ENCODE measurements around the gene CMIP. TPM values are rescaled to one million over a fixed set of nuclear protein-coding genes. Genes with fewer than 3 reads are reported as not detected.

CMIP gene
- total RNA-seq, 1 experiment from 2014 or later, result 48.2 TPM

DNA sequence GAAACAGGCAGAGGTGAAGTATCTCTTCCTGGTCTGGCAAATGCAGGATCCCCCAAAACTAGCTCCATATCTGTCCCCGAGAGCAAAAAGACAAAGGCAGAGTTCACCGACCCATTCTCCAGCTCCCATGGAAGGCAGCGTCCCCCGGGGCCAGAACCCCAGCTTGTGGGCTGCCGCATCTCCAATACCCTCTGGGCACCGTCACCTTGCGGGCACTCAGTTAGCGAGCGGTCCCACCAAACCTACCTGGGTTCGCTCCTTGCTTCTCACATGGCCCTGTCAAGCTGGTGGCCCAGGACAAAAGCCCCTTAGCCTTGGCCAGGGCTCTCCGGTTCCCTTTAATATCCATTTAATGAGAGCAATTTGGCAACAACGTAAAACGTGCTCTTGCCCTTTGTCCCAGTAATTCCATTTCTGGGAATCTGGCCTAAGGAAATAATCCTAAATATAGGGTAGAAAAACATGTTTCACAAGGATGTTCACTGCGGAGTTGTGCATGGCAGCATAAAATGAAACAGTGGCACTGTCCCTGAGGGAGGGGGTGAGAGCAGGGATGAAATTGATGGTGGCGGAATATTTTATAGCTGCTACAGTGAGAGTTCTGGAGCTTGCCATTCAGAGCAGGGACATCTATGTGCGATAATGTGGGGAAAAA is 157.1 kb downstream of the CMIP start:
- Histone ChIP-seq H4K20me1 (ENCODE audit: control insufficient read depth, insufficient read depth, insufficient read length) (no peaks in the 10 kb centered on the region), H2BK15ac (ENCODE audit: low read depth, low read length) (no peak overlapping the region), H3K79me1 (ENCODE audit: insufficient read depth, low read depth, low read length, poor library complexity, severe bottlenecking) (no peaks in the 10 kb centered on the region), H3K79me2 (ENCODE audit: insufficient read depth, low read length) (peaks cover 3% of the 10 kb centered on the region; the same call in 1 of the 2 replicates), H3K56ac (ENCODE audit: insufficient read length, low read depth, low read length) (no peak overlapping the region), H4K91ac (ENCODE audit: insufficient read length, low read depth, low read length) (no peak overlapping the region), H3K9ac (ENCODE audit: extremely low read depth, insufficient read length, low read length) (no peak overlapping the region), H3K4me1 (ENCODE audit: insufficient read depth, low read length) (peaks cover 3% of the 10 kb centered on the region; the same call in 1 of the 2 replicates), H3K27ac (ENCODE audit: insufficient read length, low read depth, low read length) (no peak overlapping the region), H3K4ac (ENCODE audit: low read depth, low read length) (no peak overlapping the region), H2AK5ac (ENCODE audit: insufficient read length, low read length) (no peak overlapping the region), H3K27me3 (ENCODE audit: insufficient read depth, low read length) (no peaks in the 10 kb centered on the region), H3K9me3 (ENCODE audit: control insufficient read depth, low read depth, low read length) (no peaks in the 10 kb centered on the region), H3K23me2 (ENCODE audit: insufficient read length, low read depth, low read length, poor library complexity, severe bottlenecking) (no peaks in the 10 kb centered on the region), H3K4me2 (ENCODE audit: insufficient read depth, insufficient read length, low read length) (no peak overlapping the region), H3K23ac (ENCODE audit: insufficient read length, low read depth, low read length) (no peak overlapping the region), H3K18ac (ENCODE audit: insufficient read length, low read depth, low read length) (no peak overlapping the region), H2BK12ac (ENCODE audit: insufficient read length, low read depth, low read length) (no peak overlapping the region), H2BK20ac (ENCODE audit: low read depth, low read length, poor library complexity, severe bottlenecking) (no peak overlapping the region), H3K14ac (ENCODE audit: insufficient read depth, low read length) (no peak overlapping the region), H4K8ac (replicated peaks; ENCODE audit: insufficient read length, low read depth, low read length) (no peak overlapping the region), H2BK5ac (ENCODE audit: insufficient read length, low read length) (no peak overlapping the region), H4K5ac (ENCODE audit: insufficient read length, low read depth, low read length) (no peak overlapping the region), H3T11ph (ENCODE audit: low read length) (no peak overlapping the region), H2AFZ (ENCODE audit: low read length) (no peak overlapping the region), H2BK120ac (ENCODE audit: low read depth, low read length, poor library complexity, severe bottlenecking) (no peak overlapping the region)
- H3K9me3 Mint-ChIP-seq, result no peaks in the 10 kb centered on the region
- no CpG with 5 or more reads among the region's 16 CpGs for WGBS (ENCODE audit: extremely low coverage, insufficient read length, low lambda C conversion rate)
- DNase-seq, result no peak
- peaks cover 0 to 2% (median under 1%) of the 10 kb centered on the region in 3 experiments; a peak in 2 of 7 replicates for H3K36me3 Mint-ChIP-seq (ENCODE audit: insufficient read depth in 1 of 3, low read depth in 3 of 3)
- no peaks in the 10 kb centered on the region for H3K27me3 Mint-ChIP-seq (ENCODE audit: low read depth)
- H3K27ac Mint-ChIP-seq, result peak overlapping the region in 1 of 3 experiments; percentile 37; a peak in 2 of 7 replicates
- no peak overlapping the region for H3K4me3 Mint-ChIP-seq
- TF ChIP-seq, protein P1, sequence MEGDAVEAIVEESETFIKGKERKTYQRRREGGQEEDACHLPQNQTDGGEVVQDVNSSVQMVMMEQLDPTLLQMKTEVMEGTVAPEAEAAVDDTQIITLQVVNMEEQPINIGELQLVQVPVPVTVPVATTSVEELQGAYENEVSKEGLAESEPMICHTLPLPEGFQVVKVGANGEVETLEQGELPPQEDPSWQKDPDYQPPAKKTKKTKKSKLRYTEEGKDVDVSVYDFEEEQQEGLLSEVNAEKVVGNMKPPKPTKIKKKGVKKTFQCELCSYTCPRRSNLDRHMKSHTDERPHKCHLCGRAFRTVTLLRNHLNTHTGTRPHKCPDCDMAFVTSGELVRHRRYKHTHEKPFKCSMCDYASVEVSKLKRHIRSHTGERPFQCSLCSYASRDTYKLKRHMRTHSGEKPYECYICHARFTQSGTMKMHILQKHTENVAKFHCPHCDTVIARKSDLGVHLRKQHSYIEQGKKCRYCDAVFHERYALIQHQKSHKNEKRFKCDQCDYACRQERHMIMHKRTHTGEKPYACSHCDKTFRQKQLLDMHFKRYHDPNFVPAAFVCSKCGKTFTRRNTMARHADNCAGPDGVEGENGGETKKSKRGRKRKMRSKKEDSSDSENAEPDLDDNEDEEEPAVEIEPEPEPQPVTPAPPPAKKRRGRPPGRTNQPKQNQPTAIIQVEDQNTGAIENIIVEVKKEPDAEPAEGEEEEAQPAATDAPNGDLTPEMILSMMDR (conservative IDR thresholded peaks at IDR 0.05), result no peak
- peaks cover 37 to 40% of the 10 kb centered on the region in 2 experiments for H3K4me1 Mint-ChIP-seq

All from H9 (cell line).